Peyer's patch (tissue), 4 donors: ENCODE data around the gene FIGLA. TPM values are rescaled to one million over a fixed set of nuclear protein-coding genes. Genes with fewer than 3 reads are reported as not detected.
A peak's percentile ranks its signal among the peaks of the same experiment; 100 is the strongest.

Source experiments
- DNase-seq, 3 donors: peaks; one replicate each; pipeline ENCODE4 v3.0.0-alpha.2; 2017 to 2019
- H3K27ac ChIP-seq, 4 donors: fragments of 200-600 bp; sonication (generic); one replicate each; pipeline ENCODE4 v1.5.1; 2016 to 2019
- H3K27me3 ChIP-seq, 2 donors: fragments of 200-600 bp; sonication (generic); one replicate each; pipeline ENCODE4 v1.5.1; 2019
- H3K36me3 ChIP-seq, 3 donors: fragments of 200-600 bp; sonication (generic); one replicate each; pipeline ENCODE4 v1.5.1; 2016 to 2019
- H3K4me1 ChIP-seq, 4 donors: fragments of 200-600 bp; sonication (generic); one replicate each; pipeline ENCODE4 v1.5.1; 2016 to 2019
- H3K4me3 ChIP-seq, 4 donors: fragments of 200-600 bp; sonication (generic); 1 replicate in 3 of 4; 2 replicates in 1 of 4; pipeline ENCODE4 v1.5.1; 2016 to 2019; ENCODE audit warnings: mild to moderate bottlenecking in 1 of 4
- H3K9me3 ChIP-seq, 4 donors: fragments of 200-600 bp; sonication (generic); one replicate each; pipeline ENCODE4 v1.5.1; 2016 to 2019; ENCODE audit warnings: mild to moderate bottlenecking in 1 of 4
- CTCF ChIP-seq, 6 experiments: fragments of 450-650 bp in 4 of 6; fragments of 200-600 bp in 2 of 6; sonication (generic) in 1 of 6; IDR thresholded peaks; one replicate each; pipeline ENCODE4 v1.5.1; 2017 to 2019; ENCODE audit warnings: antibody characterized with exemption in 6 of 6, mild to moderate bottlenecking in 3 of 6, moderate library complexity in 1 of 6
- POLR2A ChIP-seq, 2 donors: fragments of 450-650 bp; IDR thresholded peaks; one replicate each; pipeline ENCODE4 v1.5.1; 2017; ENCODE audit warnings: antibody characterized with exemption in 2 of 2, mild to moderate bottlenecking in 2 of 2, moderate library complexity in 2 of 2
- total RNA-seq, 4 donors: library from RNA; depleted of rRNA; stranded (reverse); fragments of >200 nt; gene quantifications; one replicate each; pipeline ENCODE4 v1.1.0, GENCODE V29; 2016

The FIGLA gene
- total RNA-seq, 4 donors from 2014 or later: not detected

- no peak overlapping the region for H3K27ac ChIP-seq
- H3K4me1 ChIP-seq: peaks cover 0 to 16% (median 0%) of the 10 kb centered on the region in 4 donors
- H3K27me3 ChIP-seq: peaks cover 0 to 7% of the 10 kb centered on the region in 2 donors
- H3K4me3 ChIP-seq: peak overlapping the region in 2 of 4 donors; percentile 3 to 30
- H3K9me3 ChIP-seq: no peaks in the 10 kb centered on the region
- peak in 4 of 6 experiments; percentile 25 to 40 (median 33) for TF ChIP-seq CTCF (IDR thresholded peaks at IDR 0.05)
- TF ChIP-seq POLR2A (IDR thresholded peaks at IDR 0.05): no peak
- peak; percentile 30 to 62 (median 55) for DNase-seq
- no peaks in the 10 kb centered on the region for H3K36me3 ChIP-seq
Measured at GRCh38 chr2:70789304-70790135, 923 bp downstream of the FIGLA start.

- H3K27me3 ChIP-seq: peaks cover 0 to 4% of the 10 kb centered on the region in 2 donors
- peaks cover 0 to 10% (median 0%) of the 10 kb centered on the region in 4 donors for H3K4me1 ChIP-seq
- no peaks in the 10 kb centered on the region for H3K9me3 ChIP-seq
- H3K27ac ChIP-seq: no peak overlapping the region
- DNase-seq: no peak
- no peak overlapping the region for H3K4me3 ChIP-seq
- H3K36me3 ChIP-seq: no peaks in the 10 kb centered on the region
- peak in 3 of 6 experiments; percentile 8 to 21 (median 21) for TF ChIP-seq CTCF (IDR thresholded peaks at IDR 0.05)
- no peak for TF ChIP-seq POLR2A (IDR thresholded peaks at IDR 0.05)
Measured at GRCh38 chr2:70785137-70785911, 5.1 kb downstream of the FIGLA start.

GRCh38 chr2:70784320-70784719 is 6.1 kb downstream of the FIGLA start:
- H3K9me3 ChIP-seq: no peaks in the 10 kb centered on the region
- no peak overlapping the region for H3K4me3 ChIP-seq
- H3K27me3 ChIP-seq: no peaks in the 10 kb centered on the region
- H3K36me3 ChIP-seq: no peaks in the 10 kb centered on the region
- H3K27ac ChIP-seq: no peak overlapping the region
- no peak for DNase-seq
- no peaks in the 10 kb centered on the region for H3K4me1 ChIP-seq
- no peak for TF ChIP-seq CTCF (IDR thresholded peaks at IDR 0.05)

- no peak for TF ChIP-seq POLR2A (IDR thresholded peaks at IDR 0.05)
- no peaks in the 10 kb centered on the region for H3K9me3 ChIP-seq
- no peak for DNase-seq
Measured at GRCh38 chr2:70779911-70780545, 10.4 kb downstream of the FIGLA start.

GRCh38 chr2:70779491-70779890 is 11.0 kb downstream of the FIGLA start:
- TF ChIP-seq CTCF (IDR thresholded peaks at IDR 0.05) (no peak), POLR2A (IDR thresholded peaks at IDR 0.05) (no peak)

More at GRCh38 chr2:70779911-70780545, 10.4 kb downstream of the FIGLA start:
- Histone ChIP-seq H3K36me3 (no peaks in the 10 kb centered on the region), H3K4me3 (no peak overlapping the region), H3K27ac (no peak overlapping the region), H3K27me3 (no peaks in the 10 kb centered on the region), H3K4me1 (no peaks in the 10 kb centered on the region)

More at GRCh38 chr2:70779491-70779890, 11.0 kb downstream of the FIGLA start:
- H3K4me3 ChIP-seq: no peak overlapping the region
- no peaks in the 10 kb centered on the region for H3K36me3 ChIP-seq
- H3K9me3 ChIP-seq: no peaks in the 10 kb centered on the region
- no peaks in the 10 kb centered on the region for H3K4me1 ChIP-seq
- no peak overlapping the region for H3K27ac ChIP-seq
- no peaks in the 10 kb centered on the region for H3K27me3 ChIP-seq
- no peak for DNase-seq
